ENCODE results near the gene TMPRSS9.

The TMPRSS9 gene

GRCh38 chr19:2433854-2434253 lies 73.8 kb downstream of the TMPRSS9 start:
- no peaks in the 10 kb centered on the region for H3K9me2 ChIP-seq (ENCODE audit: low read depth, low read length)
- no peak overlapping the region for H3K4me2 ChIP-seq (ENCODE audit: low read length)
- no peaks in the 10 kb centered on the region for H3K79me2 ChIP-seq (ENCODE audit: insufficient read depth, low read length)
- H3K4me1 ChIP-seq (ENCODE audit: insufficient read depth, low read length, severe bottlenecking): peaks cover 2% of the 10 kb centered on the region
- no peaks in the 10 kb centered on the region for H3K27me3 ChIP-seq (ENCODE audit: insufficient read depth, low read length)
- no peaks in the 10 kb centered on the region for H3K9me3 ChIP-seq (ENCODE audit: low read length)
- no peak overlapping the region for H3K9ac ChIP-seq (ENCODE audit: low read length)
- no peaks in the 10 kb centered on the region for H4K20me1 ChIP-seq (ENCODE audit: insufficient read depth, low read length)
- no peak overlapping the region for H3K4me3 ChIP-seq (ENCODE audit: low read depth, low read length, poor library complexity, severe bottlenecking)
- H3K27ac ChIP-seq (ENCODE audit: low read depth, low read length, poor library complexity, severe bottlenecking): no peak overlapping the region
- H3K36me3 ChIP-seq (ENCODE audit: insufficient read depth, low read length): peaks cover 77% of the 10 kb centered on the region
- no peak overlapping the region for H2AFZ ChIP-seq (ENCODE audit: low read length)
- TF ChIP-seq EZH2 (IDR thresholded peaks at IDR 0.05; ENCODE audit: borderline replicate concordance, low read length) (no peak), CTCF (IDR thresholded peaks at IDR 0.05; ENCODE audit: low read length) (no peak)
- no peaks in the 10 kb centered on the region for H3F3A ChIP-seq (ENCODE audit: insufficient read depth, low read length)

GRCh38 chr19:2434267-2434666 lies 74.2 kb downstream of the TMPRSS9 start:
- H2AFZ ChIP-seq (ENCODE audit: low read length): no peak overlapping the region
- no peaks in the 10 kb centered on the region for H3F3A ChIP-seq (ENCODE audit: insufficient read depth, low read length)
- no peak overlapping the region for H3K9ac ChIP-seq (ENCODE audit: low read length)
- peaks cover 79% of the 10 kb centered on the region for H3K36me3 ChIP-seq (ENCODE audit: insufficient read depth, low read length)
- H3K79me2 ChIP-seq (ENCODE audit: insufficient read depth, low read length): no peaks in the 10 kb centered on the region
- H3K4me2 ChIP-seq (ENCODE audit: low read length): no peak overlapping the region
- H4K20me1 ChIP-seq (ENCODE audit: insufficient read depth, low read length): no peaks in the 10 kb centered on the region
- H3K9me2 ChIP-seq (ENCODE audit: low read depth, low read length): no peaks in the 10 kb centered on the region
- no peak overlapping the region for H3K27ac ChIP-seq (ENCODE audit: low read depth, low read length, poor library complexity, severe bottlenecking)
- H3K9me3 ChIP-seq (ENCODE audit: low read length): no peaks in the 10 kb centered on the region
- no peak overlapping the region for H3K4me3 ChIP-seq (ENCODE audit: low read depth, low read length, poor library complexity, severe bottlenecking)
- H3K4me1 ChIP-seq (ENCODE audit: insufficient read depth, low read length, severe bottlenecking): no peaks in the 10 kb centered on the region
- TF ChIP-seq CTCF (IDR thresholded peaks at IDR 0.05; ENCODE audit: low read length) (no peak), EZH2 (IDR thresholded peaks at IDR 0.05; ENCODE audit: borderline replicate concordance, low read length) (no peak)
- no peaks in the 10 kb centered on the region for H3K27me3 ChIP-seq (ENCODE audit: insufficient read depth, low read length)

GRCh38 chr19:2434721-2435265 lies 74.7 kb downstream of the TMPRSS9 start:
- no peaks in the 10 kb centered on the region for H3K9me3 ChIP-seq (ENCODE audit: low read length)
- no peaks in the 10 kb centered on the region for H3K27me3 ChIP-seq (ENCODE audit: insufficient read depth, low read length)
- H4K20me1 ChIP-seq (ENCODE audit: insufficient read depth, low read length): no peaks in the 10 kb centered on the region
- no peaks in the 10 kb centered on the region for H3K79me2 ChIP-seq (ENCODE audit: insufficient read depth, low read length)
- H3F3A ChIP-seq (ENCODE audit: insufficient read depth, low read length): no peaks in the 10 kb centered on the region
- no peak overlapping the region for H3K27ac ChIP-seq (ENCODE audit: low read depth, low read length, poor library complexity, severe bottlenecking)
- H3K4me2 ChIP-seq (ENCODE audit: low read length): no peak overlapping the region
- TF ChIP-seq EZH2 (IDR thresholded peaks at IDR 0.05; ENCODE audit: borderline replicate concordance, low read length): no peak
- TF ChIP-seq CTCF (IDR thresholded peaks at IDR 0.05; ENCODE audit: low read length): no peak
- no peaks in the 10 kb centered on the region for H3K4me1 ChIP-seq (ENCODE audit: insufficient read depth, low read length, severe bottlenecking)
- no peak overlapping the region for H3K9ac ChIP-seq (ENCODE audit: low read length)
- peaks cover 77% of the 10 kb centered on the region for H3K36me3 ChIP-seq (ENCODE audit: insufficient read depth, low read length)
- no peaks in the 10 kb centered on the region for H3K9me2 ChIP-seq (ENCODE audit: low read depth, low read length)
- no peak overlapping the region for H2AFZ ChIP-seq (ENCODE audit: low read length)
- H3K4me3 ChIP-seq (ENCODE audit: low read depth, low read length, poor library complexity, severe bottlenecking): no peak overlapping the region
